Stimulated activated CD8-positive, alpha-beta memory T cell treated with anti-CD3 and anti-CD28 coated beads, Interleukin-15, amount 100 ng/mL, for 48 hours (primary cell): ENCODE measurements around the gene PARK7.
"Not testable (repeated sequence)": the region's sequence is repeated elsewhere in the genome, so short reads cannot be mapped to it uniquely, and the experiment has no call there.

Source experiments
- DNase-seq, 2 donors: peaks; one replicate each; pipeline ENCODE4 v3.0.0-alpha.2; 2020; ENCODE audit warnings: low read depth in 2 of 2

Gene PARK7

GRCh38 chr1:7943251-7943650 lies 18.3 kb upstream of the PARK7 start:
- no peak for DNase-seq

DNA sequence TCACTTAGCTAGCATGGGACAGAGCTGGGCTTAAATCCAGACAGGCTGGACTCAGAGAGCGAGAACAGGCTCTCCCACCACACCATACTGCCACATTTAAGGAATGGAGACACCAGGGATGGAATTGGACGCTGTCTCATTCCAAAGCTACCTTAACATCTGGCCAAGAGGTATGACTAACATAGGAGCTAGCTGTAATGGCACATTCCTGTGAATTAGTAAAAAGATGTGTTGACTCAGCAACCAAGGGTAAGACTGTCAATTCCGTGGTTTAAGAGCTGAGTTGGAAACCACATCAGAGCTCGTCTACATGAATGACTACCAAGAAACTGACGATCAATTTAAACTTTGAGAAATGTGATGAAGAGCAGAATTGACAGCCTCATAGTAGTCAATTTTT lies 12.6 kb upstream of the PARK7 start:
- DNase-seq, result no peak

DNA sequence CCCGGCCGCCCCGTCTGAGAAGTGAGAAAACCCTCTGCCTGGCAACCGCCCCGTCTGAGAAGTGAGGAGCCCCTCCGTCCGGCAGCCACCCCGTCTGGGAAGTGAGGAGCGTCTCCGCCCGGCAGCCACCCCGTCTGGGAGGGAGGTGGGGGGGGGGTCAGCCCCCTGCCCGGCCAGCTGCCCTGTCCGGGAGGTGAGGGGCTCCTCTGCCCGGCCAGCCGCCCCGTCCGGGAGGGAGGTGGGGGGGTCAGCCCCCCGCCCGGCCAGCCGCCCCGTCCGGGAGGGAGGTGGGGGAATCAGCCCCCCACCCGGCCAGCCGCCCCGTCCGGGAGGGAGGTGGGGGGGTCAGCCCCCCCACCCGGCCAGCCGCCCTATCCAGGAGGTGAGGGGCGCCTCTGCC lies 8.7 kb upstream of the PARK7 start:
- not testable (repeated sequence) for DNase-seq

DNA sequence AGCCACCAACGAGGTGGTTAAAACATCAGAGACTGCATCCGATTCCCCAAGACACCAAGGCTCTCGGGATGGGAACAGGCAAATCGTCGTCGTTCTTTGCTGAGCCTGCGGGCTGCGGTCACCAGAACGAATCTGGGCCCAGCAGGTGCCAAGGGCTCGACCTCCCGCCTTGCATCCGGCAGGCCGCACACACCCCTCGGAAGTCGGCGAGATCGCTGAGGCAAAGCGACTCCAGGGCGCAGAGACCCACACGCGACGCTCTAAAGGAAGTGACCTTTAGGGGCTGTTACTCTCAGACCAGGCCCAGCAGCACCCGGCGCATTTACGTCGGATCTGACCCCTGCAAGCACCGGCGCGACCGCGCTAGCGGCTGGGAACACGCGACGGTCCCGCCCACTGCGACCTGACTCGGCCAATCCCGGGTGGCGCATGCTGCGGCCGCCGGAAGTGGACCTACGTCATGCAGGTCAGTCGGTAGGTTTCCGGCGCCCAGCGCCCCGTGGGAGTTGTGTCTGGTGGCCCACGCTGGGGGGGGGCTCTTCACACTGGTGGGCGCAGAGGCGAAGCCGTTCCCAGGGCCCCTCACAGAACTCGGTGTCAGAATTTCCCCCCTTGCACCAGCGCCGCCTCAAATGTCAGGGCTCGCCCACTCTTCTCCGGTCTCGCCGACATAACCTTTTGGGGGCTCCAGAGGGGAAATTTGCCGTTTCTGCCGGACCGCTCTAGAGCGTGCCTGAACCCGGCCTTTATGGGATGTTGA lies 7.5 kb upstream of the PARK7 start:
- peak; percentile 93 to 97 for DNase-seq

- DNase-seq, result no peak
Measured at GRCh38 chr1:7954683-7955082, 6.8 kb upstream of the PARK7 start.

DNA sequence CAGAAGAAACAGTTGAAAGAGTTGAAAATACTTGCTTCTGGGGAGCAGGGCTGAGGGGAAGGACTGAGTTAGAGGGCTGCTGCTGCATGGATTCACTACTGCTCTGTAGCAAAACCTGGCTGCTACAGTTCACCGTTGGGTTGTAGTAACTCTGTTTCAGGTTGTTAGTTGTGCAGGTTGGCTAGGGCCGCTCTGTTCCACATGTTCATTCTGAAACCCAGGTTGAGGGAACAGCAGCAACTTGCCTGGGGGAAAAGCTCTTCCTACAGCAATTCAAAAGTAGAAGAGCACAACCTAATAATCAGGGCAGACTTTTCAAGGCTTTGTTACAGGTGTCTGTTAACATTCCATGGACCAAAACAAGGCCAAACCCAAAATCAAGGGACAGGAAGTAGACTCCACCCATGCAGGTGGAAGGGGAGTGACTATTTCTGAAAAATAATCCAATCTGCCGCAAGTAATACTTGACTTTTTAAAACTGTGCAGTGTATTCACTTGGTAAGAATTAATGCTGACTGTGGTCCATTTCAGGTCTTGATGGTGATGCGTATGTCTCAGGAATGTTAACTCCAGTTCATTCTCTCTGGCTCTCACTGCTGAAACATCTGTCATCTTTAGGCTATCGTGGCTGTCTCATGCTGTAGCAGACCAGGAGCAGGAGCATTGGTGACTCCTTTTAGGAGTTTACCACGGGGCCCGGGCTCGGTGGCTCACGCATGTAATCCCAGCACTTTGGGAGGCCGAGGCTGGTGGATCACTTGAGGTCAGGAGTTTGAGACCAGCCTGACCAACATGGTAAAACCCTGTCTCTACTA lies 5.1 kb upstream of the PARK7 start:
- DNase-seq, result no peak

DNA sequence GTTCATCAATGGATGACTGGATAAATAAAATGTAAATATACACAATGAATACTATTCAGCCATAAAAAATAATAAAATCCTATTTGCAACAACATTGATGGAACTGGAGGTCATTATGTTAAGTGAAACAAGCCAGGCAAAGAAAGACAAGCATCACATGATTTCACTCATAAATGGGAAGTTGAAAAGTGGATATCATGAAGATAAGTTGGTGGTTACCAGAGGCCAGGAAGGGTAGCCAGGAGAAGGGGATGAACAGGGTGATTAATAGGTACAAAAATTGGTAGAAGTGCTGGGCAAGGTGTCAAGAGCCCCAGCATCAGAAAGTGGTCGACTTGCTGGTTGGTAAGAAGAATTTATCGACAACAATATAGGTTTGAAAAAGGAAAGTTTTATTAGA lies 1.3 kb upstream of the PARK7 start:
- no peak for DNase-seq

DNA sequence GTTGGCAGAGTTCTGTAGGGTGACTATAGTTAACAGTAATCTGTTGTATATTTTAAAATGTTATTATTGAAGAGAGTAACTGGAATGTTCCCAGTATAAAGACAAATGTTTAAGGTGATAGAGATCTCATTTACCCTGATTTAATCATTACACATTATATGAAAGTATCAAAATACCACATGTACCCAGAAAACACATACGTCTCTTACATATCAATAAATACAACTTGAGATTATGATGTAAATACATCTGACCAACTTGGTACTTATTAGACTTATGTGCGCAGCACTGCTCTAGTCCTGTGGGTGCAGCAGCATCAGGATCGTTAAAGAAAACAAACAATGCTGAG lies 670 bp upstream of the PARK7 start:
- no peak for DNase-seq

DNA sequence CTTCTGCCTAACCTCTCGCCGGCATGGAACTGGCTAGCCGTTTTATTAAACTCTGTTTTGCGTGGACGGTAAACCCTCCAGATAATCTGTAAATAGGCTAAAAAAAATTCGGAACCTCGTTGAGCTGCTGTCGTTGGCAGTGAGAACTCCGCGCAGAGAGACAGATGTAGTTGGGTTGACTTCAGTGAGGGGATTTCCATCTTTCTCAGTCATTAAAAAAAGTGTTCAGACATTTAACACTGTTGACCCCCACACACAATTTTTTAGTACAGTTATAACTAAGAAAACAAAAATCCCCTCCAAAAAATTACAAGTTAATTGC lies 464 bp downstream of the PARK7 start:
- no peak for DNase-seq

GRCh38 chr1:7962636-7963377 lies 1.3 kb downstream of the PARK7 start:
- DNase-seq, result no peak

DNA sequence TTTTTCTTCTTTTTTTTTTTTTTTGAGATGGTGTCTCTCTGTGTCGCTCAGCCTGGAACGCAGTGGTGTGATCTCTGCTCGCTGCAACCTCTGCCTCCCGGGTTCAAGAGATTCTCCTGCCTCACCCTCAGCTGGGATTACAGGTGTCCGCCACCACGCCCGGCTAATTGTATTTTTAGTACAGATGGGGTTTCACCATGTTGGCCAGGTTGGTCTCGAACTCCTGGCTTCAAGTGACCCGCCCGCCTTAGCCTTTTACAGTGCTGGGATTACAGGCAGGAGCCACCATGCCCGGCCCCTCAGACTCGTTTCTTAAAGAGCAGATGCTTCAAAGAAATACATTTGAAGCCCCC lies 1.8 kb downstream of the PARK7 start:
- DNase-seq, result not testable (repeated sequence)

DNA sequence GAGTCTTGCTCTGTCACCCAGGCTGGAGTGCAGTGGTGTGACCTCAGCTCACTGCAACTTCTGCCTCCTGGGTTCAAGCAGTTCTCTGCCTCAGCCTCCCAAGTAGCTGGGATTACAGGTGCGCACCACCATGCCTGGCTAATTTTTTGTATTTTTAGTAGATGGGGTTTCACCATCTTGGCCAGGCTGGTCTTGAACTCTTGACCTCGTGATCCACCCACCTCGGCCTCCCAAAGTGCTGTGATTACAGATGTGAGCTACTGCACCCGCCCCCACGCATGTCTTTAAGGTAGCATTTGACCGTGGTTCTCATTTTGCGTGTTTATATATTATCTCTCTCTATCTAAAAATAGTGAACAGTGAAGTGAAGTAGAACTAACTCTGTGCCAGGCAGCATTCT lies 2.3 kb downstream of the PARK7 start:
- DNase-seq, result not testable (repeated sequence)

GRCh38 chr1:7964476-7964875 lies 3.0 kb downstream of the PARK7 start:
- no peak for DNase-seq

GRCh38 chr1:7967196-7967595 lies 5.7 kb downstream of the PARK7 start:
- DNase-seq, result no peak

DNA sequence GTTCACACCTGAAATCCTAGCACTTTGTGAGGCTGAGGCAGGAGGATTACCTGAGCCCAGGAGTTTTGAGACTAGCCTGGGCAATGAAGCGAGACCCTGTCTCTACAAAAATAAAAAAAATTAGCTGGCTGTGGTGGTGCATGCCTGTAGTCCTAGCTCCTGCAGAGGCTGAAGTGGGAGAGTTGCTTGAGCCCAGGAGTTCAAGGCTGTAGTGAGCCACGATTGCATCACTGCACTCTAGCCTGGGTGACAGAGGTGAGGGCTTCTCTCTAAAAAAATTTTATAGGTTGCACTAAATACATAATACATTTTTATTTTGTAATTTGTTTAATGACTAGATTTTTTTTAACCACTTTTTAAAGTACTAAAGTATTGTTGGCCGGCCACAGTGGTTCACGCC lies 6.1 kb downstream of the PARK7 start:
- DNase-seq, result no peak

DNA sequence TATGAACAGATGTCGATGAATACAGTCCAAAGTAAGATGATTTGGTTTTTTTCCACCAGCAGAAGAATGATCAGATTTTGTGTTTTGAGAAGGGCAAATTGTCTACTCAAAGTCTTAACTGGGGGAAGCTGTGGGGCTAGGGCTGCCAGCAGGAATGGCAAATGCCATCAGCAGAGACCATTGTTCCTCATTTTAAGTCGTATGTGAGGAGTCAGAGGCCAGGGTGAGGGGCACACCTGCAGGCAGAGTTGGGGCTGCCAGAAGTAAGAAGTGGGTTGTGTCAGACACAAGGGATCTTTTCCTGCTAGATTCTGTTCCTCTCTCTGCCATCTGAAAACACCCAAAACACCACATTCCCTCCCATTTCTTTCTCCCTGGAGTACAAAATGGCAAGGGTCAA lies 8.7 kb downstream of the PARK7 start:
- no peak for DNase-seq

- DNase-seq, result no peak
Measured at GRCh38 chr1:7971024-7971423, 9.5 kb downstream of the PARK7 start.

DNA sequence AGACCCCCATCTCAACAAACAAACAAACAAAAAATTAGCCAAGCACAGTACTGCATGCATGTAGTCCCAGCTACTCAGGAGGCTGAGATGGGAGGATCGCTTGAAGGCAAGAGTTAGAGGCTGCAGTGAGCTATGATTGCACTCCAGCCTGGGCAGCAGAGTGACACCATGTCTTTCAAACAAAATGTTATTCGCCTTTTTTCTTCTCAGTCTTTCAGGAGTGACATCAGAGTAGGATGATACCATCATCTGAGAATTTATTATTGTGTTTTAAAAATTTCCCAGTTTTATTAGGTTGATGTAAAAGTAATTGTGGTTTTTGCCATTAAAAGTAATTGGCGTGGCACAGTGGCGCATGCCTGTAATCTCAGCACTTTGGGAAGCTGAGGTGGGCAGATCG lies 10.8 kb downstream of the PARK7 start:
- no peak for DNase-seq

DNA sequence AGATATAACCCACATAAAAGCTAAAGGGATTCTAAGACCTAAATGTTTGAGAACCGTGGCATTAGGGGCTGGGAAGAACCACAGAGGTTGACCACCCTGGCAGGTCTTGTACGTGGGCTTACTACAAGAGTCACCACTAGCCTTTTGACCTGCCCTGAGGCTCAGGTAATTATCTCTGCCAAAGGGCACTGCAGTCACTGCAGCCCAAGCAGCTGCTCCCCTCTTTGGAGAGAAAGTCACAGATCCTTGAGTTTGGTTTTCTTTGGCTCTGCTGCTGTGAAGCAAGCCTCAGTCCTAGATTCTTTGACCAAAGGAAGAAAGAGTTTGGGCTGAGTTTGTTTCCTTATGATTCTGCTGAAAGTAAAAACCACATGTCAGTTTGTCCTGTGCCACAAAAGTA lies 11.6 kb downstream of the PARK7 start:
- no peak for DNase-seq

DNA sequence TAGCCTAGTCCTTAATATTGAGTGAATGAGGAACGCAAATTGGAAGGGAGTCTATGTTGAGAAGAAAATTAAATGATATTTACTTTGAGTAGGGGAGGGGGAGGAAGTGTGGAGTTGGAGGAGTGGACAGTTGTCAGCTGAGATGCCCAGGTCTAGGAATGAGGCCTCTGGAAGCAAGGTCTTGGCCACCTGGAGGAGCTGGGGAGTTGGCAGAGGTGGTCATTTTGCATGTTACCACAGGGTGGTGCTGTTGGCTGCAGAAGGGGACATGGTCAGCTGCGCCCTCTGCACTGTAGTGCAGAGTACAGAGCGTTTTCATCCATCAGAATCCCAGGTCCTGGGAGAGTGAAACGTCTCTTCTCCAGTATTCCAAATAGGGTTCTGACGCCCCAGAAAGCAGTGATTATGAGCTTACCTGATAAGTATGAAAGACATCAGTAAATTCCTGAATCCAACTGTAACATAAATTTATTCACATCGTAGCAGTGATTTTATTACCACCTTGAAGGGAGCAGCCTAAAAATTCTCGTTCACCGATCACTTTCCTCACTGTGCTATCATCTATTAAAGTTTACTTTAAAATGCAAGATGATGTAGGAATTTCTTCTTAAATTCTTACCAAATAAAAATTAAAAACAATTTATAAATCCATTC lies 13.8 kb downstream of the PARK7 start:
- peak in 1 of 2 donors; percentile 13 for DNase-seq

DNA sequence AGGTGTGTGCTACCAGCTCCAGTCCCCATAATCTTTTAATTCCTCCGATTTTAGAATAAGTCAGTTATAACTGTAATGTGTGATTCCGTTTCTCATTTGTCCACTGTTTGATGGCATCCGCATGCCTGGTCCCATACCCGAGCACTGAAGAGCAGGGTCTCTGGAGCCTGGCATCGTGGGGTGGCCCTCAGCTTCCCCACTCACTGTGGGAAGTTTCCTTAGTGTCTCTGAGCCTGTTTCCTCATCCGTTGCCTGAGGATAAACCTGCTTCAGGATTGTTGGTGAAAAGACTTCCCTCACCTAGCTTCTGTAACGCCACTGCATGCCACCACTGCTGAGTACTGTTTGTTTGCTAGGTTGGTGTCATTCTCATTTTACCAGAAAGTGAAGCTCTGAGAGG lies 19.5 kb downstream of the PARK7 start:
- DNase-seq, result no peak

DNA sequence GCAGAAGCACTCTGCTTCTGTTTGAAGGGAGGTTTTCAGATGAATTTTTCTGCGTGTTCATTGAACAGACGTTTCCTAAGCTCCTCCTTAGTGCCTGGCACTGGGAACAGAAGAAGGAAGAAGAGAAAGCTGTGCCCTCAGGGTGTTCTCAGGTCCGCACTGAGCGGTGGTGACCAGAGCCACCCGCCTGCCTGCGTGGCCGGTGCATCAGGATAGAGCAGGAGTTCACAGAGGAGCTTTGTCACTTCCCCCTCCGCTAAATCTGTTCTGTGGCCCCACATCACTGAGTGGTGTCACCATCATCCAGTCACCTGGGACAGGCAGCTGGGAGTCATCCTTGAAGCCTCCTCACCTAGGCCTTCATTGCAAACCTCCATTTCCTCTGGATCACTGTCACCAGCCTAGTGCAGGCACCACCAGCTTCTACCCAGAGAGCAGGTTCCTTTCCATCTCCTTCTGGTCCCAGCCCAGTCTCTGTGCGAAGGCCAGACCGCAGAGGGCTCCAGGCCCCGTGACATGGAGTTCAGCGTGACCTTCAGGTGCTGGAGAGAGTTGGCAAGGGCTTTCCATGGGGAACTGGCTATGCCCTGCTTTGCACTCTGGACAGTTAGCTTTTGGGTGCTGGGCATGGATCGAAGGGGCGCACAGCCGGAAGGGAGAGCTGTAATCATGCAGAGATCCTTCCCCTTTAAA lies 21.7 kb downstream of the PARK7 start:
- DNase-seq, result no peak
